ACHN (cell line): ENCODE results near the gene PSORS1C1.
"Not testable (repeated sequence)": the region's sequence is repeated elsewhere in the genome, so short reads cannot be mapped to it uniquely, and the experiment has no call there.

Experiments used
- DNase-seq: peaks from one replicate; pipeline ENCODE4 v3.0.0-alpha.2; 2015
- in situ Hi-C: cut with HindIII; loops from 2 replicates; pipeline ENCODE4 v1.10.0; 2017; ENCODE audit warnings: low sequenced_read_pairs, low pct_ligation_motif_present, low pct_unique_long_range_greater_than_20kb

PSORS1C1 gene

DNA sequence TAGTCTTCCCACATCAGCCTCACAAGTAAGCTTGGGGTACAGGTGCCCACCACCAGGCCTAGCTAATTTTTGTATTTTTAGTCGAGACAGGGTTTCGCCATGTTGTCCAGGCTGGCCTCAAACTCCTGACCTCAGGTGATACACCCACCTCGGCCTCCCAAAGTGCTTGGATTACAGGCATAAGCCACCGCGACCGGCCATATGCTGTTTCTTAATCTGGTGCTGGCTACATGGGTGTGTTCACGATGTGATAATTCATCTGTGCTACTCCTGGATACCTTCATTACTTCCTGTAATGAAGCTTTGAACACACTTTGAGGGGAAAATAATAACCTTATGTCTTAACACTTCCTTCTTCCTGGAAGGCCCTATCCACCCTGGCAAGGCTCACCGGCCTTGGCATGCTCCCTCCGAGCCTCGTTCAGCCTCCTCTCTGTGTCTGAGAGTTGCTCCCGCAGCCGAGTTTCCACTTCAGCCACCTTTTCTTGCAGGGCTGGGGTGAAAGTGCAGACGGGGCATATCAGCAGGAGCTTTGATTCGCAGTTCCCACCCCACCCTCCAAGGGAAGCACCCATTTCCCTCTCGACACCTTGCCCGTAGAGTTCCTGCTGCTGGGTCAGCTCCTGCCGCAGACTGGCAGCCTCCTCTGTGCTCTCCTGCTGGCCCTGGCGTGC, 29.8 kb downstream of the PSORS1C1 start:
- in situ Hi-C loops: no loop called here
- DNase-seq: no peak

DNA sequence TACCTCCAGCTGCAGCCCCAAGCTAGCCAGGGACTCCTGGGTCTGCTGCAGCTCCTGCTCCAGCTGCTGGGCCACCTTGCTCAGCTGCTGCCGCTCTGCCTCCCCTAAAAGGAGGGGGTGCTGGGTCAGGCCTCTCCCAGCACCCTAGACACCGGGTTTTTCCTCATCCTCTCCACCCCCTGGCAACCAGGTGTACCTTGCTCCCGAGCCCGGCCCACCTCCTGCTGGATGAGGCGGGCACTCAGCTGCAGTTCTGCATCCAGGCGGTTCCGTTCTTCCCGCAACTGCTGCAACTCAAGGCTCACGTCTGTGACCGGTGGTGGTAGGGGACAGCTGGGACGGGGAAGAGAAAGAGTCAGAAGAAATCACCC, 30.4 kb downstream of the PSORS1C1 start:
- no peak for DNase-seq
- in situ Hi-C loops: no loop called here

DNA sequence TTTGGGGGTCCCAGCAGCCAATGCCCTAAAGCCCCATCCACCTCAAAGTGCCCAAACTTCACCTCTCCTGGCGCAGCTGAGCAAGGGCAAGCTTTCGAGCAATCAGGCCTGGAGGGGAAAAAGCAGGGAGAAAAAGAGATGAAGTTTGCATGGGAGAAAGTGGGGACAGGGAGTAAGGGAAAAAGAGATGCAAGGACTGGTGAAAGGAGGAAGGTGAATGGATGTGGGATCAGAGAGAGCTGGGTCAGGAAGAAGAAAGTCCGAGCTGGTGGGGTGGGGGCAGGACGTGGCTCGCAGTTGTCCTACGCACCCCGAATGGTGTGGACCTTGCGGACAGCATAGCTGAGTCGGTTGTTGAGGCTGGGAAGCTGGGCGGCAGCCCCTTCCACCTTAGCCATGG, 30.8 kb downstream of the PSORS1C1 start:
- in situ Hi-C loops: no loop called here
- no peak for DNase-seq

DNA sequence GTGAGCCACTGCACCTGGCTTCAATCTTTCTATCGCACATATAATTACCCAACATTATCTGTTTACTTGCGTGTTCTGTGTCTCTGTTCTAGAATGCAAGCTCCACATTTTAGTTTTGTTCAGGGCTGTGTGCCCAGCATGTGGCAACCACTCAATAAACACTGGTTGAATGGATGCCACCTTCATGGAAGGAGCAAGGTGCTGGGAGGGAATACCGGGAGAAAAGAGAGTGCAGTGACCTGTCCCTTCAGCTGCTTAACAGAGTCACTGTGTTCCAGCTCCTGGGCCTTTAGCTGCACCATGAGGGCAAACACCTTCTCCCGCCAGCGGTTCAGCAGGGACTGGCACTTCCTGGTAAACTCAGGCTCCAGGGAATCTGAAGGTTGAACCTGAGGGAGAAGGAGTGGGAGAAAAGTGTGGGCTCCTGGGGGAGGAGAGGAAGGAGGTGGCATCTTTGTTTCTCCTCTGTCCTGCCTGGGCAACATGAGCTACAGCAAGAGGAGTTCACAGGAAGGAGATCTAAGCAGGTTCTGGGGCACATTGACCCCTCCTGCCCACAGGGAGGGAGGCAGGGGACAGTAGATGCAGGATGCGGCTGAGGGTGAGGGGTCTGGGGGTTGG, 35.3 kb downstream of the PSORS1C1 start:
- in situ Hi-C loops: no loop called here
- no peak for DNase-seq

DNA sequence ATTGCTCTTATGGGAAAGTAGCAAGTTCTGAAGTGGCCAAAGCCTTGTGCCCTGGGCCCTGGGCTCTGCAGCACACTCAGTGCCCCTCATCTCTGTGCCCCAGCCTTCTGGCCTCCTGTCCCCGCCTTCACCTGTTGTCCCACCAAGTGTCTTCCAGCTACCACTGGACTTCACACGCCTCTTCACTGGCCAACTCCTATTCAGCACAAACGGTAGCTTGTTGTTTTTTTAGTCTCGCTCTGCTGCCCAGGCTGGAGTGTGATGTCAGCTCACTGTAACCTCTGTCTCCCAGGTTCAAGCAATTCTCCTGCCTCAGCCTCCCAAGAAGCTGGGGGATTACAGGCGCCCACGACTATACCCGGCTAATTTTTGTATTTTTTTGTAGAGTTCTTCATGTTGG, 38.2 kb downstream of the PSORS1C1 start:
- peak; percentile 56 for DNase-seq
- in situ Hi-C loops: no loop called here

DNA sequence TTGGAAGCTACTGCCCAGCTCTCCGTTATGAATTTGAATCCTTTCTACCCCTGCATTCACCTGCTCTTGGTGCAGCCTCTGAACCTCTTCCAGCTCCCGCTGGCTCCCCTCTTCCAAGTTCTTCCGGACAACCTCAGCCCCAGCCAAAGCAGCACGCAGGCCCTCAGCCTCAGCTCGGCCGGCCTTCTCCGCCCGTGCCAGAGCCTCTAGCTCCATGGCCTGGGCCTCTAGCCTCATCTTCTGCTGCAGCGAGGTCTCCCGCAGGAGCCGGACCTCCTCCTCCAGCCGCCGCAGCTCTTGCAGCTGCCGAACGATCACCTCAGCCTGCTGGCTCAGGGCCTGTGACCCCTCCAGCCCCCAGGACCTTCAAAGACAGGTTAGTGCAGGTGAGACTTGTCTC, 39.8 kb downstream of the PSORS1C1 start:
- no peak for DNase-seq
- in situ Hi-C loops: no loop called here

DNA sequence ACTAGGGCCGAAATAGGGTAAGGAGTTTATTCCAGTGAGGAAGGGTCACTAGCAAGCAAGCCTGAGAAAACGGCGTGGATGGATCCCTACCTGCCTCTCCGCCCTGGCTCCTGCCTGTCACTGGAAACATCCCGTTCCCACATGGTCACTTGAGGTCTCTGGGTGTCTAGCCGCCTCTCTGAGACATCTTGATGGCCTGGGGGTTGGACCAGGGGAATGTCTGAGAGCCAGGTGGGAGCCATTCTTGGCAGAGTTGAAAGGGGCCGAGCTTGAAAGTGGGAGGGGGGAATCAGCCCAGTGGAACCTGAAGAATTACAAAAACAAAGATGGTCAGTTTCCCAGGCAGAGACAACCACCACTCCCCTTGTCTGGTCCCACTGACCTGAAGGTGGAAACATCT, 42.0 kb downstream of the PSORS1C1 start:
- no peak for DNase-seq
- in situ Hi-C loops: no loop called here

DNA sequence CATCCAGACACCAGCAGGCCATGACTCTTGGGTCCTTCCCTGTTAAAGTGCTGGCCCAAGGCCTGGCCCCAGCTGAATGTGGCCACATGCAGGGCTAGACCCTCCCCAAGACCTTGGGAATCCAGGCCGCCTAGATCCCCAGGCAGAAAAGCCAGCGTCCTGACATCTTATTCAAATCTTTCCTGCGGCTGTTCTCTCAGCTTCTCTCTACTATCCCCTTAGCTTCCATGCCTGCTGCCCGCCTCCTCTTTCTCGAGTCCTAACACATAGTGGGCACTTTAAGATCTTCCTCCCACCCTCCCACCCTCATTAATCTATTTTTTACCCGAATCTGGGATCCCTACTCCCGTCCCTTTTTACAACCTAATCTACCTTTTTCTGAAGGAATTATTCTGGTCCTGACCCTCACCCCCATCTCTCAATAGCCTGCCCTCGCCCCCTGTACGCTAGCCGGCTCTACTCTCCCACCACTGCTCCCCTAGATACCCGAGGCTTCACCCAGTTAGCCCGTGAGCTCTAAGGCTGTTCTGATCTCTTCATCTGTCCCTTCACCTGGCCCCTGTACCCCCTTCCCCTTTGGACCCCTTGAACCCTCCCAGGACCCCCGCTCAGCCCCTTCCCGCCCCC, 43.0 kb downstream of the PSORS1C1 start, which contains the start of gene CCHCR1:
CCHCR1 (minus strand) TSS at position 290 of the 627 bp plus-strand sequence; CDS start at position 88, 202 bp downstream.
- DNase-seq: no peak
- in situ Hi-C loops: no loop called here

DNA sequence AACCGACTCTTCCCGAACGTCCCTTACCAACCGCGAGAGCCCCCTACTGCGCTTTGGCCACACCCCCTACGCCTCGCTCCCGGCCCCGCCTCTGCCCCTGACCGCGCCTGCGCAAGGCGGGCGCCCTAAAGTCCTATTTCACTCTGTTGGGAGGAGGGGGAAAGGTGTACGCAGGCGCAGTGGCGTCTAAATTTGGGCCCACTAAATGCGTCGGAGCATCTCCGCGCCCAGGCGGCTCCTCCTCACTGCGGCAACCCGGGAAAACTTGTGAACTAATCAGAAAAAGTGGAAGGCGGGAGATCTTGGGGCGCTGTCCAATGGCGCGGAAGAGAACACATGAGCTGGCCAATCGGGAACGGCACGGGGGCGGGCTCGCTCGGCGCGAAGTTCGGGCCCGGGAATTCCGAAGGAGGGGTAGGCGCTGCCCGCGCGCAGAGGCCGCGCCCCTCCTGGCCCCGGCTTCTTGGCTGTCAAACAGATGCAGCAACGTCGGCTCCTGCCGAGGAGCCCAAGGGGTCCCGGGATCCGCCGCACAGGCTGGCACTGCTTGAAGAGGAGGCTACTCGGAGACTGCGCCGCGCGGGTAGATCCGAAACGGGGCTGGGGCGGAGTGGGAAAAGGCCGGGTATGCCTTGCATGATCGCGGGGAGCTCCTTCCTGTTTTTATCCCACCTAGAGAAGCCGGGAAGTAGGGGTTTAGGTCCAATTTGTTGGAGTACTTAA, 43.7 kb downstream of the PSORS1C1 start, which contains the start of gene TCF19:
TCF19 (plus strand) TSS at position 450 of the 723 bp plus-strand sequence. CDS start 881 bp downstream, outside the sequence.
- in situ Hi-C loops: no loop called here
- DNase-seq: peak; percentile 98

DNA sequence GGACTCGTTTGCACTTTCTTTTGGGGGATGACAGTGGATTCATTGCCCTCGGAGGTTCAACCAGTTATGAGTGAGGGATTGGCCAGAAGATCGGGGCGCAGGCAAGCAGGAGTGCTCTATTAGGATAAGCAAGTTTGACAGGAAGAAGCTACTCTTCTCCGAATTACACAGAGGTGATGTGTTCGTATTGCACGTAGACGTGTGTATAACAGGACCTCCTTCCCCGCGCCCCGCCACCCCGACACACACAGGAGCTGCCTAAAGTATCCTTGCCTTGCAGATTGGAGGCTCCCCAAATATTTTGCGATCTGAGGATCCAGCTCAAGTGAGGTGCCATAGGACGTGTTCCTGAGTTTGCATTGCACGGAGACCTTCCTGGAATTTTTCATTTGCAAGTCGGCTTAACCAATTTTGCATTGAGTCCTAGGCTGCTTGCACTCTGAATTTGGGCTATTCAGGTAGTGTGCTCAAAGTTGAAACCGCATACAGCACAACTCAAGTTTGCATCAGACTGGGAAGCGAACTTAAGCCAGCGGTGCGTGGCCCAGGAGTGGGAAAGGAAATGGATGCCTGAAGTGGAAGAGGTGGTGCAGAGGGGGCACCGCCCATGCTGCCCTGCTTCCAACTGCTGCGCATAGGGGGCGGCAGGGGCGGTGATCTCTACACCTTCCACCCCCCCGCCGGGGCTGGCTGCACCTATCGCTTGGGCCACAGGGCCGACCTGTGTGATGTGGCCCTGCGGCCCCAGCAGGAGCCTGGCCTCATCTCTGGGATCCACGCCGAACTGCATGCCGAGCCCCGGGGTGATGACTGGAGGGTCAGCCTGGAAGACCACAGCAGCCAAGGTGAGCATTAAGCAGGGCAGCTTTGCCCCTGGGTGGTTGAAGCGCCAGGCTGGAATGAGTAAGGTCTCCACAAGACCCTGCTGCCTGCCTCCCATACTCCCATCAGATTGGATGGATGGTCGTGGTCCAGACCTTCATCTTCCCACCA, 44.6 kb downstream of the PSORS1C1 start:
- in situ Hi-C loops: no loop called here
- peak; percentile 32 for DNase-seq

DNA sequence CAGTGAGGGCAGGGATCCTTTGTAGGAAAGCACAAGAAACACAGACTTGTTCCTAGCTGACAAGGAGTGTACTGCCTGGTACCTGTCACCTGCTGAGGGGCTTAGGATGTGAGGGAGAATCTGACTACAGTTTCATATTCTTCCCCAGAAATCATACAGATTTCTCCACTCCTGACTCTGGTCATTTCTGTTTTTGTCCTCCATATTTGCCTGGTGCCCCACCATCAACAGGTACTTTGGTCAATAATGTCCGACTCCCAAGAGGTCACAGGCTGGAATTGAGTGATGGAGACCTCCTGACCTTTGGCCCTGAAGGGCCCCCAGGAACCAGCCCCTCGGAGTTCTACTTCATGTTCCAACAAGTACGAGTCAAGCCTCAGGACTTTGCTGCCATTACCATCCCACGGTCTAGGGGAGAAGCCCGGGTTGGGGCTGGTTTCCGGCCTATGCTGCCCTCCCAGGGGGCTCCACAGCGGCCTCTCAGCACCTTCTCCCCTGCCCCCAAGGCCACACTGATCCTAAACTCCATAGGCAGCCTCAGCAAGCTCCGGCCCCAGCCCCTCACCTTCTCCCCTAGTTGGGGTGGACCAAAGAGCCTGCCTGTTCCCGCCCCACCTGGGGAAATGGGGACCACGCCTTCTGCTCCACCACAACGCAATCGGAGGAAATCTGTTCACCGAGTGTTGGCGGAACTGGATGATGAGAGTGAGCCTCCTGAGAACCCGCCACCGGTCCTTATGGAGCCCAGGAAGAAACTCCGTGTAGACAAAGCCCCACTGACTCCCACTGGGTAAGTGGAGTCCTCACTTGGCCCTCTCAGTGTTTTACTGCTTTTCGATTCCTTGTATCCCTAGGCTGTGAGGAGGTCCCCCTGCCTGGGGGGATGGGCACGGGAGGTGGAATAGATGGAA, 46.9 kb downstream of the PSORS1C1 start:
- no peak for DNase-seq
- in situ Hi-C loops: no loop called here

DNA sequence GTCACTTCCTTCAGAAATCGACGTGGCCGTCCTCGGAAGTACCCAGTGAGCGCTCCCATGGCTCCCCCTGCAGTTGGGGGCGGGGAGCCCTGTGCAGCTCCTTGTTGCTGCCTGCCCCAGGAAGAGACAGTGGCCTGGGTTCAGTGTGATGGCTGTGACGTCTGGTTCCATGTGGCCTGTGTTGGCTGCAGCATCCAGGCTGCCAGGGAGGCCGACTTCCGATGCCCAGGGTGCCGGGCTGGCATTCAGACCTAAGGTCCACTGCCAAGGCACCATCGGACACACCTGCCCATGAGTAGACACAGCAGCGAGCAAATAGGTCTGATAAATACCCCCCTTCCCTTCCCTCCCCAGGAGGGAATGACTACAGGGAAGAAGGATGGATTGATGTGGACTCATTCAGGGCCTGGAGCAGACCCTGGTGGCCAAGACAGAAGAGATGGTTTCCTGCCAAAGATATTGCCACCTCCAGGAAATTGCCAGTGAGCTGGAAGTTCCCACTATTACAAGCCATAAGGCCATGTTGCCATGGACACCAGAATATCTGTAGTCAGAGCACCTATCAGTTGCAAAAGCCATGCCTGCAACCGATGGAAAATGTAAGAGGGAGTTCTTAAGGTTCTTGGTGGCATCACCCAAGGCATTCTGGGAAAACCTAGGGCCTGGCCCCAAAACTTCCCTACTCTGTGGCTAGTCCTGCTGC, 48.0 kb downstream of the PSORS1C1 start:
- DNase-seq: no peak

DNA sequence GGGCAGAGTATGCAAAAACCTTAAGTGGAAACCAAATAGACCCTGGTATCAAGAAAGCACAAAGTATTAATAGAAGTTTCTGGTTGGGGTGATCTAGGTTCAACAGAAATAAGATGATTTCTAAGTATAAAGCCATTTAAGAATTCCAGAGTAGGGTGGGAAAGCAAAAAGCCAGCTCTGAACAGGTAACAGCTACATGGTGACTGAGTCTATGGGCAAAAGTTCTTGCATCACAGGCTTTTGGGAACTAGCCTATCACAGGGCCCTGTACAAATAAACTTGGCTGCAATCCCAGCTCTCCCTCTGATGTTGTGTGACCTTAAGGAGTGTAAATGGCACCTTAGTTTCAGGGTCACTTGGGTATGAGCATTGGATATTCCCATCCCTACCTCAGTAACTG, 49.3 kb downstream of the PSORS1C1 start:
- in situ Hi-C loops: no loop called here
- DNase-seq: no peak

More for the DNA sequence above, 48.0 kb downstream of the PSORS1C1 start:
- in situ Hi-C loops: no loop called here

DNA sequence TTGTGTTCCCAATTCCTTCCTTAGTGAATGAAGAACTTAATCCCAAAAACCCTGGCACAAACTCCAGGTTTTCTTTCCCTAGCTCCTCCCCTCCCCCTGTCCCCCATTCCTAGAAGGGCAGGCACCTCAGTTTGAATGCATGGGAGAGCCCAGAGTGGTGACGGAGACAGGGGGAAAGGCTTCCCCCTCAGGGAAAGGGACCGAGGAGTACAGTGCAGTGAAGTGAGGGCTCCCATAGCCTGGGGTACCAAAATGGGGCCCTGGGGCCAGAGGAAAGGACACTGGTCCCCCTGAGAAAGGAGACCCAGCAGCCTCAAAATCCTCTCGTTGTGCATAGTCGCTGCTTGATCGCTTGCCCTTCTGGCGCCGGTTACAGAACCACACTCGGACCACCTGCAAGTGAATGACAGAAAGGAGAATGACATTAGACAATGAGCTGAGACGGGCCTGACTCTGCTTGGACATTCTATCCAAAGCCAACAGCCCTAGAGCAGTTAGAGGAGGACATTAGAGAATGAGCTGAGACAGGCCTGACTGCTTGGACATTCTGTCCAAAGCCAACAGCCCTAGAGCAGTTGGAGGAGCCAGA, 50.0 kb downstream of the PSORS1C1 start:
- in situ Hi-C loops, DNase-seq: not testable (repeated sequence)

DNA sequence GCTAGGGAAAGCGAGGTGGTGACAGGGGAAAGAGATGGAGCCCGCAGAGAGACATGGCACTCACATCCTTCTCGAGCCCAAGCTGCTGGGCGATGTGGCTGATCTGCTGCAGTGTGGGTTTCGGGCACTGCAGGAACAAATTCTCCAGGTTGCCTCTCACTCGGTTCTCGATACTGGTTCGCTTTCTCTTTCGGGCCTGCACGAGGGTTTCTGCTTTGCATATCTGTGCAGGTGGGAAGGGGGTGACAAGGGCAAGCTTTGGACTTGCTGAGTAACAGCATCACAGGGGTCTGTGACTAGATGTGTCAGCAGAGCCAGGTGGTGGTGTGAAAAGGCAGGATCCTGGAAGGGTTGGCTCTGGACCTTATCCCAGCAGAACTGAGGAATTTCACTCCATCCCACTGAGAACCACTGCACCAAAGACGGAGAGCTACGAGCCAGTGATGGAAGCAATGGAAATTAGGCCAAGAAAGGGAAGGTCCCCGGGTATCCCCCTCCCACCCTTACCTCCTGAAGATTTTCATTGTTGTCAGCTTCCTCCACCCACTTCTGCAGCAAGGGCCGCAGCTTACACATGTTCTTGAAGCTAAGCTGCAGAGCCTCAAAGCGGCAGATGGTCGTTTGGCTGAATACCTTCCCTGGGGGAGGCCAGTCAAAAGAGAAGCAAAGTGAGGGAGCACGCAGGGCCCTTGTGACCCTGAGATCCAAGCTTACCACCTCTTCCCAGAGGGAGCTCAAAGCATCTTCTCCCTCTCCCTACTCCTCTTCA, 50.6 kb downstream of the PSORS1C1 start:
- DNase-seq, in situ Hi-C loops: not testable (repeated sequence)

DNA sequence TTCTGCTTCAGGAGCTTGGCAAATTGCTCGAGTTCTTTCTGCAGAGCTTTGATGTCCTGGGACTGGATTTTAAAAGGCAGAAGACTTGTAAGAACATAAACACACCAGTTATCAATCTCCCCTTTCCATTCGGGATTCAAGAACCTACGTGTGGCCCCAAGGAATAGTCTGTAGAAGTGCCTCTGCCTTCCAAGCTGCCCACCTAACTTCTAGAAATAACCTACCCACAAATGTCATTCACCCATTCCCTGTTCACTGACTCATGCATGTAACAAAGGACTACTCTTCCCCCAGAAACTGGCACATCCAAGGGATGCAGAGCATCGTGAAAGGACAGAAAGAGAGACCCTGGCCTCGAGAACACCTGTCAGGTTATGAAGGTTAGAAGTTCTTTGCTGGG, 51.4 kb downstream of the PSORS1C1 start:
- no peak for DNase-seq
- in situ Hi-C loops: no loop called here
